ENCODE results near the gene FUT8.

The FUT8 gene

GRCh38 chr14:65729566-65729965, 317.0 kb downstream of the FUT8 start:
- DNase-seq (ENCODE audit: low read depth): no peak
- in situ Hi-C loops (cut with HindIII; ENCODE audit: low sequenced_read_pairs): no loop called here
- TF ChIP-seq CTCF (IDR thresholded peaks at IDR 0.05; ENCODE audit: low read depth, low read length, missing control alignments): no peak
- H3K4me3 ChIP-seq (ENCODE audit: low read depth, low read length): no peak overlapping the region

DNA sequence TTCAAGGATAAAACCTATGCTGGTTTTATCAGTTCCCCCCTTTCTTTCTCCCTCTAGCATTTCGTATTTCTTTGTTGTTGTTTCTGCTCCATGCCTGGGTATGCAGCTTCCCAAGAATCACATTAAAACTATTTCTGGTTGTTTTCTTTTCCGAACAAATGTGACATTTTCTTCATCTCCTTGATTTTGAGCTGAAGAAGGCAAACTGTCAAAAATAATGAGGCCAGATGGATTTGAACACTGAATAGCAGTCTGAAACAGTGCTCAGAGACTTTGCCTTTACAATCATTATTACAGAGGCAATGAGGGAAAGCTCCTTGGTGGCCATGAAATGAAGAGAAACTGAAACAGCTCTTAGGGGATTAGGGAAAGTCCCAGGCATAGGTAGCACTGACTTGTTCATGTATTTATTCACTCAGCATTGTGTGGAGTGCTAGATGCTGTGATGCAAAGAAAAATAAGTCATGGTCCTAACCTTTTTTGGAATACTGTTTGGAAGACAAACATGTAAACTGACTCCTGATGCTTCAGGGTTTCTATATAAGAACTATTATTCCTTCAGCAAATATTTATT, 319.5 kb downstream of the FUT8 start:
- no peak for DNase-seq (ENCODE audit: low read depth)
- TF ChIP-seq CTCF (IDR thresholded peaks at IDR 0.05; ENCODE audit: low read depth, low read length, missing control alignments): no peak
- H3K4me3 ChIP-seq (ENCODE audit: low read depth, low read length): no peak overlapping the region
- in situ Hi-C loops (cut with HindIII; ENCODE audit: low sequenced_read_pairs): no loop called here

DNA sequence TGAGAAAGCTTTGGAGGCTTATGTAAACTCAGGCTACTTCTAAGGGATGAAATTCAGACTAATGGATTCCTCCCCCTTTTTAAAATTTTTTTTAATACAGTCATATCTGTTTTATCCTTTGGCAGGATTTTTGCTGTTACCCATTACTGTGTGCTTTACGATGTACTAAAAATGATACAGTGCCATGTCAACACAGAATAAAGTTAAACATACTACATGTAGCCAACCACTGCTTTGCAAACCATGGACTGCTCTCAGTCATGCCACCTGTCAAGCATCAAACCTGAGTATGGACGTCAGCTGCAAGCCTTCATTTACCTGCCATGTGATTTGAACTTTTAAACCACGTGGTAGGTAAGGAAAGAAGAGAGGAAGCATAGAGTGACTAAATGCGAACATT, 325.8 kb downstream of the FUT8 start:
- no peak overlapping the region for H3K4me3 ChIP-seq (ENCODE audit: low read depth, low read length)
- TF ChIP-seq CTCF (IDR thresholded peaks at IDR 0.05; ENCODE audit: low read depth, low read length, missing control alignments): no peak
- DNase-seq (ENCODE audit: low read depth): no peak
- in situ Hi-C loops (cut with HindIII; ENCODE audit: low sequenced_read_pairs): no loop called here

DNA sequence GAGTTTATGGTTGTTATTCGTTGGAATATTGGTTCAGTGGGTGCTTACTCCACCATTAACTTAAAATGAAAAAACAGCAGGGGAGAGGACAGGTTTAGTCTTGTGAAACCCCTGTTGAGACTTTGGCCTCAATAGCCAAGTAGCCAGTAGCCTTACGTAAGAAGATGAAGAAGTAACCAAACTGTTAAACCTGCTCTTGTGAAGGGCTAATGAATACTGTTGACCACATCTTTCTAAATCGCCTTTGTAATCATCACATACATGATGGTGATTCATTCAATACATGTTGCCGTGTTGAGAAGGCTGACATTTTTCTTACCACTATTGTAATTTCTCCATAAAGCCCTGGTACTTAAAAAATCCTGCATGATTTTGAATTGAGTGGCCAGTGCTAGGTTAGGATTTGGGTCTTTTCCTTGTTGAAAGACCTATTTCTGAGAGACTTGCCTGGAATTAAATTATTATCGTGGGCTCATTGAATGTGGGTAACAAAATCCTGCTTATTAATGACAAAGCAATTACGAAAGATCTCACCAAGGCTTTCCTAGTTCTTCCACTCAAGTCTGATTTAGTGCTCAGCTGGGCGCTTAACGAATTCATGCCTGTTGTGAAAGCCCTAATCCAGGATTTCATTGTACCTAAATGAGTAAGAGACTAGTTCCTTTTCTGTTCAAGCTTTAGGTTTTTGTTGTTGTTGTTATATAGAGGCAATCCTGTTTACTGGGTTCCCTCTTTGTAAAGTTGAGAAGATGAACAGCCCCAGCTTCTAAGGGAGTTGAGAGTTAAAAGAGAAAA, 333.1 kb downstream of the FUT8 start:
- no peak for TF ChIP-seq CTCF (IDR thresholded peaks at IDR 0.05; ENCODE audit: low read depth, low read length, missing control alignments)
- no peak for DNase-seq (ENCODE audit: low read depth)
- in situ Hi-C loops (cut with HindIII; ENCODE audit: low sequenced_read_pairs): no loop called here
- H3K4me3 ChIP-seq (ENCODE audit: low read depth, low read length): no peak overlapping the region

GRCh38 chr14:65748796-65749195, 336.3 kb downstream of the FUT8 start:
- no peak for DNase-seq (ENCODE audit: low read depth)
- H3K4me3 ChIP-seq (ENCODE audit: low read depth, low read length): no peak overlapping the region
- in situ Hi-C loops (cut with HindIII; ENCODE audit: low sequenced_read_pairs): no loop called here
- no peak for TF ChIP-seq CTCF (IDR thresholded peaks at IDR 0.05; ENCODE audit: low read depth, low read length, missing control alignments)

DNA sequence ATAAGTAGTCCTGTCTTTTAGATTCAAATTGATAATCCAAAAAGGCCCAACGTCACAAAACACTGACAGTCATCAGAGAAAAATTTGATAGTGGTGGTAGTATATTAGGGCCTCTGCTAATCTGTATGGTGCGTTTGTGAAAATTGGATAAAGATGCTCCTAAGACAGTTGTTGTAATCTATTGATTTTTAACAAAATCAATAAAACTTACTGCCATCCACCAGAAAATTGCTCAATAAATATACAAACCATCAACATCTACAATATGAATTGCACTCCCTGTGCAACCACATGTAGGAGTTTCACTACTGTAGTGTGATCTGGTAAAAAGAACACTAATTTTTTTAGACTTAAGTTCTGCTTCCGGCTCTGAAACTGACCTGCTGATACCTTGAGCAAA, 336.8 kb downstream of the FUT8 start:
- no peak for DNase-seq (ENCODE audit: low read depth)
- TF ChIP-seq CTCF (IDR thresholded peaks at IDR 0.05; ENCODE audit: low read depth, low read length, missing control alignments): no peak
- in situ Hi-C loops (cut with HindIII; ENCODE audit: low sequenced_read_pairs): no loop called here
- no peak overlapping the region for H3K4me3 ChIP-seq (ENCODE audit: low read depth, low read length)

Measured in astrocyte of the cerebellum (primary cell).